KOPT-K1 (cell line): ENCODE results near the gene OR51I1.

Source experiments
- H3K27ac ChIP-seq: fragments of 200-600 bp; sonication (generic); 2 replicates; pipeline ENCODE4 v1.5.1; 2016; ENCODE audit warnings: antibody characterized with exemption, mild to moderate bottlenecking, low read depth, low read length; ENCODE audit not compliant: poor library complexity, severe bottlenecking
- H3K36me3 ChIP-seq: fragments of 200-600 bp; sonication (generic); 2 replicates; pipeline ENCODE4 v1.5.1; 2017; ENCODE audit warnings: antibody characterized with exemption, mild to moderate bottlenecking, low read length, moderate library complexity; ENCODE audit not compliant: insufficient read depth
- H3K9me3 ChIP-seq: fragments of 200-600 bp; sonication (generic); 2 replicates; pipeline ENCODE4 v1.5.1; 2017; ENCODE audit warnings: antibody characterized with exemption, low read length, mild to moderate bottlenecking; ENCODE audit not compliant: insufficient read depth, poor library complexity, severe bottlenecking

Gene OR51I1

GRCh38 chr11:5441414-5441813 is at the start of gene OR51I1:
Gene OR51I1, minus strand, starts transcription at chr11:5441514. Its CDS starts 0 bp downstream, at chr11:5441514.
- no peaks in the 10 kb centered on the region for H3K36me3 ChIP-seq
- no peaks in the 10 kb centered on the region for H3K9me3 ChIP-seq
- H3K27ac ChIP-seq: no peak within 1 kb of the TSS

GRCh38 chr11:5489576-5490357 is 48.5 kb upstream of the OR51I1 start:
- Histone ChIP-seq H3K27ac (no peak overlapping the region), H3K36me3 (no peaks in the 10 kb centered on the region), H3K9me3 (no peaks in the 10 kb centered on the region)

- H3K36me3 ChIP-seq: no peaks in the 10 kb centered on the region
- H3K9me3 ChIP-seq: no peaks in the 10 kb centered on the region
- no peak overlapping the region for H3K27ac ChIP-seq
These were observed 47.6 kb upstream of the OR51I1 start for GRCh38 chr11:5488798-5489399.

- H3K27ac ChIP-seq: no peak within 1 kb of the TSS
- H3K36me3 ChIP-seq: no peaks in the 10 kb centered on the region
- H3K9me3 ChIP-seq: no peaks in the 10 kb centered on the region
These were observed 47.1 kb upstream of the OR51I1 start, which contains the start of gene OR52D1 for GRCh38 chr11:5488385-5488784. Gene OR52D1, plus strand, starts transcription at chr11:5488685. Its CDS starts 22 bp downstream, at chr11:5488707.

DNA sequence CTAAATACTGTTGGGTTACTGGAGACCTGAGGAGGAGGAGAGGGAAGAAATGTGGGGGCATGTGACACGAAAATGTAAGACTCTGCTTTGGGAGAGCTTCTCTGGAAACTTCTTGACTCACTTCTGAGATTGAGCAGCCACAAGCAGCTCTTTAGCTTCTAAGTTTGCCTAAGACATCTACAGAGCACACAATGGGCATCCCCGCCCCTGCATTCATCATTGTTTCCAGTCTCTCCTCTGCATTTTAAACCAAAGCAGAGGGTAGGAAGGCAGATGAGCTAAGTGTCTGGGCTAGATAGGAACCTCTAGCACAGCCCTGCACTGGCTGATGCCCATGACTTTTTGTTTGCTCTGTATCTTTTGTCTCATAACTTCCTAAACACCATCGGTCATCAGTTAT is 45.1 kb upstream of the OR51I1 start:
- Histone ChIP-seq H3K9me3 (no peaks in the 10 kb centered on the region), H3K27ac (no peak overlapping the region), H3K36me3 (no peaks in the 10 kb centered on the region)

DNA sequence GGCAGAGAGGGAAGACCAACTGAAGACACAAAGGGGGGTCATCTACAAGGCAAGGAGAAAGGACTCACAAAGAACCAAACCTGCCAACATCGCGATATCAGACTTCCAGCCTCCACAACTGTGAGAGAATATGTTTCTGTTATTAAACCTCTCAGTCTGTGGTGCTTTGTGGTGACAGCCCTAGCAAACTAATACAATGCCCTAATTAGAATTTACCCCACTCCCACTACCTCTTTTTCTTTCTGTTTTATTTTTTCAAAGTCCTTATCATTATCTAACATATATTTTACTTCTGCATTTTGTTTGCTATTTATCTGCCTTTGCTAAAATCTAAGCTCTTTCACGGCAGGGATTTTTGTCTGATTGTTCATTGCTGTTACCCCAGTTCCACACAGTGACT is 44.7 kb upstream of the OR51I1 start:
- H3K36me3 ChIP-seq: no peaks in the 10 kb centered on the region
- H3K9me3 ChIP-seq: no peaks in the 10 kb centered on the region
- H3K27ac ChIP-seq: no peak overlapping the region

DNA sequence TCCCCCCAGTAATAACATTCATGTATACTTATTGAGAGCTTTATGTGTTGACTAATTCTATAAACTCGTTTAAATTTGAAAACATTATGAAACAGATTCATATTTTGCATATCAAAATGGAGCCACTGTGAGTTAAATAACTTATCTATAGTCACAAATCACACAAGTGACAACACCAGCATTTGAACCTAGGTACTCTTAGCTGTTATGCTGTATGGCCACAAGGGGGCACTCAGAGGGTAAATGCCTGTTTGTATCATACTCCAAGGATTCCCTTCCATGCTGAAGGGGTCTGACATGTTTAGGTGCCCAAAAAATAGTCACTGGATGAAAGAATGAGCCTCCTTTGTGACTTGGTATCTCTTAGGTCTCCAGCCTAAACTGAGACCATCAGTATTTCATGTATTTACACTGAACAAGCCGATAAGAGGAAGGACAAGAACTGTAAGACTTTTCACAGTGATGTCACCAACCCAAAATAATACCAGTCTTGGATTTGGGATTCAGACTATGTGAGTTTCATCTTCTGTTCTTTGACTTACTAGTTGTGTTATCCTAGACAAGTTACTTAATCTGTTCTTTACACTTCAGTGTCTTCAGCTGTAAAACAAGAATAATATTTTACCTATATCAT is 35.0 kb upstream of the OR51I1 start:
- H3K36me3 ChIP-seq: no peaks in the 10 kb centered on the region
- H3K9me3 ChIP-seq: no peaks in the 10 kb centered on the region
- no peak overlapping the region for H3K27ac ChIP-seq

- Histone ChIP-seq H3K9me3 (no peaks in the 10 kb centered on the region), H3K27ac (no peak overlapping the region), H3K36me3 (no peaks in the 10 kb centered on the region)
These were observed 32.6 kb upstream of the OR51I1 start for GRCh38 chr11:5473921-5474320.

DNA sequence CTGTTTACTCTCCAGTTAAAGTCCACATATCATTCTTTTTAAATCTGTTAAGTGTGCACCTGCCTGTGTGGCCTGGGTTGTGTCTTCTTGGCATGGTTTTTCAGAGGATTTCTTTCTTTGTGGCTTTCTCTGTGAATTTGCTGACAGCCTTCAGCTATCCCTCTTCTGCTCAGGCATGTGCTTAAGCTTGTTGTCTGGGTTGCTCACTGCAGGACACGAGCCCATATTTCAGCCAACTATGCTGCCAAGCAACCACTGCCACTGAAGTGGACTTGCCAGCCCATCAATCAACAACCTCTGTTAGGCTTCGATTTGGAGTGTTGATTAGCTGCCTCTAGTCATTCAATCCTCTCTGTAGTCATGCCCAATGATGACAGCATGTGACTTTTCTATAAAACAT is 26.2 kb upstream of the OR51I1 start:
- Histone ChIP-seq H3K27ac (no peak overlapping the region), H3K36me3 (no peaks in the 10 kb centered on the region), H3K9me3 (no peaks in the 10 kb centered on the region)

GRCh38 chr11:5460983-5461621 is 19.8 kb upstream of the OR51I1 start:
- Histone ChIP-seq H3K36me3 (no peaks in the 10 kb centered on the region), H3K27ac (no peak overlapping the region), H3K9me3 (no peaks in the 10 kb centered on the region)

DNA sequence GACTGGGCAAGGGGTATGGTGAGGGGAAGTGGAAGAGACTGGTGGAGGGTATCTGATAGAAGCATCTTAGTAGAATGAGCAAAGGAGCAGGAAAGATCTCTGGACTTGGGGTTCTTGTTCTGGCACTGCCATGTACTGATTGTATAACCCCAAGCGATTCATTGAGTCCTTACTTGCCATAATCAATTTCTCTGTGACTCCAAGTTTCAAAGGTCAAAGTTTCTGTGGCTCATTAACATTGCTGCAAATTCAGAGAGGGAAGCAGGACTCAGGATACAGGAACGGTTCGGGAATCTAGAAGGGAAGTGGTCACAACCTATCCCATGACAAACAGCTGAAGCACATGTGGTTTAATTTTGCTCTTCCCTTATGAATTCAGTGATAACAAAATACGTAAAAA is 8.1 kb upstream of the OR51I1 start:
- H3K9me3 ChIP-seq: no peaks in the 10 kb centered on the region
- H3K27ac ChIP-seq: no peak overlapping the region
- no peaks in the 10 kb centered on the region for H3K36me3 ChIP-seq

DNA sequence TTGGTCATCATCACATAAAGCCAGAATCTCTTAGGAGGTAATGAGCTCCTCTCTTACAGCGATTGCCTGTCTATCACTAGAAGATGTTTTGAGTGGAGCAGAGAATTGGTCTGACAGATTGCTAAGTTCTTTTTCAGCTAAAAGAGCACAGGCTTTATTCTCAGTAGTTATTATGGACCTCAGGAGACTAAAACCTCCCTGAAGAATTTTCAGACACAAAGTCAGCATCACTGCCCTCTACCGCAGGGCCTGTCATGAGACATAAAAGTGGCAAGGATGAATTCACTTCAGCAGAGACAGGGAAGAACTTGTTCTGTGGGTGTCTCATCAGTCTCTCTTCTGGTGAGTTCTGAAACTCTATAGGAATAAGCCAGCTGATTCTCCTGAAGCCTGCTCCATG is 7.7 kb upstream of the OR51I1 start, which contains the start of gene OR51I2:
Gene OR51I2 (plus strand): TSS at position 301 of the 400 bp plus-strand sequence. CDS start 4,166 bp downstream, outside the sequence.
- Histone ChIP-seq H3K9me3 (no peaks in the 10 kb centered on the region), H3K27ac (no peak within 1 kb of the TSS)

GRCh38 chr11:5443835-5444393 is 2.6 kb upstream of the OR51I1 start:
- no peak overlapping the region for H3K27ac ChIP-seq
- no peaks in the 10 kb centered on the region for H3K9me3 ChIP-seq
- no peaks in the 10 kb centered on the region for H3K36me3 ChIP-seq

More for the DNA sequence above, 7.7 kb upstream of the OR51I1 start, which contains the start of gene OR51I2:
- no peaks in the 10 kb centered on the region for H3K36me3 ChIP-seq

DNA sequence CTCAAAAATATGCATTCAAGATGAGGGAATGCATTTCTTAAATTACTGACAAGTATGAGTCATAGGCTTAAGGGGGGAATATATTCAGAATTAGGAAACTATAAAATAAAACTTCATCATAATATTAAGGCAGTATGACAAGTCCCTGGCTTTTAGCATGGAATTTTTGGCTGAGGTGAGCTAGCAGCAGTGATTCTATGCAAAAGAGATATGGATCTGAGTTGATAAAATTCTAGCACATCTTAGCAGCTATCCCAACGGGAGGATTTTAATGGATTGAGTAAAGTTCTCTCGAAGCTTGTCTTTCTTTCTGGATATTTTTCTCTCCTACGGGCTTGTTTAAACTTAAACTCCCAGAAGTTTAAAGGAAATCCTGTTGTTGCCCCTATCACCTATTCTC is 18.2 kb downstream of the OR51I1 start:
- Histone ChIP-seq H3K9me3 (no peaks in the 10 kb centered on the region), H3K36me3 (no peaks in the 10 kb centered on the region), H3K27ac (no peak overlapping the region)

- Histone ChIP-seq H3K9me3 (no peaks in the 10 kb centered on the region), H3K27ac (no peak within 1 kb of the TSS), H3K36me3 (no peaks in the 10 kb centered on the region)
These were observed 19.5 kb downstream of the OR51I1 start, which contains the start of gene OR51Q1 for GRCh38 chr11:5421811-5422210. Gene OR51Q1, plus strand, starts transcription at chr11:5422111. Its CDS starts 90 bp downstream, at chr11:5422201.
